A673 (cell line): Measurements from ENCODE around the gene RBM19.

ENCODE experiments used
- EZH2 ChIP-seq: fragments of 200-600 bp; sonication (generic); IDR thresholded peaks from 2 replicates; pipeline ENCODE4 v1.6.1; 2017; ENCODE audit warnings: borderline replicate concordance, low read depth, mild to moderate bottlenecking, mixed read lengths, antibody characterized with exemption, low read length; ENCODE audit not compliant: poor library complexity, severe bottlenecking
- TF ChIP-seq, protein P1 (sequence below): fragments of 300-800, 200-600 bp; sonication (generic); conservative IDR thresholded peaks from 2 replicates; pipeline ENCODE4 v1.5.1; 2017; ENCODE audit warnings: low read depth, mild to moderate bottlenecking, antibody characterized with exemption, low read length, moderate library complexity, mixed read lengths

GRCh38 chr12:113827539-113828114, 138.5 kb downstream of the RBM19 start:
- TF ChIP-seq EZH2: no peak
- TF ChIP-seq, protein P1, sequence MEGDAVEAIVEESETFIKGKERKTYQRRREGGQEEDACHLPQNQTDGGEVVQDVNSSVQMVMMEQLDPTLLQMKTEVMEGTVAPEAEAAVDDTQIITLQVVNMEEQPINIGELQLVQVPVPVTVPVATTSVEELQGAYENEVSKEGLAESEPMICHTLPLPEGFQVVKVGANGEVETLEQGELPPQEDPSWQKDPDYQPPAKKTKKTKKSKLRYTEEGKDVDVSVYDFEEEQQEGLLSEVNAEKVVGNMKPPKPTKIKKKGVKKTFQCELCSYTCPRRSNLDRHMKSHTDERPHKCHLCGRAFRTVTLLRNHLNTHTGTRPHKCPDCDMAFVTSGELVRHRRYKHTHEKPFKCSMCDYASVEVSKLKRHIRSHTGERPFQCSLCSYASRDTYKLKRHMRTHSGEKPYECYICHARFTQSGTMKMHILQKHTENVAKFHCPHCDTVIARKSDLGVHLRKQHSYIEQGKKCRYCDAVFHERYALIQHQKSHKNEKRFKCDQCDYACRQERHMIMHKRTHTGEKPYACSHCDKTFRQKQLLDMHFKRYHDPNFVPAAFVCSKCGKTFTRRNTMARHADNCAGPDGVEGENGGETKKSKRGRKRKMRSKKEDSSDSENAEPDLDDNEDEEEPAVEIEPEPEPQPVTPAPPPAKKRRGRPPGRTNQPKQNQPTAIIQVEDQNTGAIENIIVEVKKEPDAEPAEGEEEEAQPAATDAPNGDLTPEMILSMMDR: no peak
